ENCODE data around the gene CACUL1. TPM values are rescaled to one million over a fixed set of nuclear protein-coding genes. Genes with fewer than 3 reads are reported as not detected.

The CACUL1 gene
- polyA plus RNA-seq, 1 experiment = 15.3 TPM

DNA sequence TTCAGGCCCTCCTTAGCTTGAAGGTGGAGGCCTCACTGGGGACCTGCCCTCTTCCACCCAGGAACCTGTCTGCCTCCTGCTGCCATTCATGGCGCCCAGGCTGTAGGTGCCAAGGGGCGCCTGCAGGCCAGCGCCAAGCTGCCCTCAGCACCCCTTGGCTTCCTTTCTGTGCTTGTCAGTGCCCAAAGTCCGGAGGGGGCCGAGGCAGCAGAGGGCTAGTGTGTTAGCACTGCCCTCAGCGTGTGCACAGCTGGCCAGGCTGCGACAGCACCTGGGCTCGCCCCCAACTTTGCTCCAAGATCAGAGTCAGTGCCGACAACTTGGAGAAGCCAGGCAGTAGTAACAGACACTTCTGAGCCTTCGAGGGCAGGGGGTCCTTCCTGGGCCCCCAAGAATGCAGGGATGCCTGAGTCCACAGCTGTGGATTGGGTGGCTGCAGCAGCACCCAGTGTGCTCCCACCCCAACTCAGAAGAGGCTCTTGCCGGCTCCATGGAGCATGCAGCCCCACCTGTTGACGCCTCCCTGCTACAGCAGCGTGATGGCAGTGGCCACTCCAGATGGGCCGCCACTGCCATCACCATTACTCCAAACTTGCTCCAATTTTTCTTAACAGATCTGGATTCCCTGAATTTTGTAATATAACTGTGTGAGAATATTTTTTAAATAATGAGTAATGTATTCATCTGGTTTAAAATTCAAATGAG lies 41.7 kb downstream of the CACUL1 start:
- Histone ChIP-seq H3K9me3 (ENCODE audit: control insufficient read depth, insufficient read depth, low read length) (no peaks in the 10 kb centered on the region), H3K4me3 (ENCODE audit: low read depth, low read length) (no peak overlapping the region), H3K27me3 (ENCODE audit: control insufficient read depth, insufficient read depth, low read length) (no peaks in the 10 kb centered on the region), H3K27ac (ENCODE audit: low read depth, low read length) (no peak overlapping the region)
- 0 out of 2 replicates have a peak, but pooled peaks have one; percentile 15 for TF ChIP-seq CTCF (IDR thresholded peaks at IDR 0.05; ENCODE audit: low read depth, low read length)
- ChIA-PET POLR2A (no interaction called here), CTCF (interaction anchor here (1.0 to 2.7 kb wide), 4 partner anchors 7 to 145 kb away, joined by 3 to 12 read pairs (median 9); no protein-coding TSS in a partner anchor)
- no peak for DNase-seq (ENCODE audit: low read depth, low spot score)

- H3K27me3 ChIP-seq (ENCODE audit: control insufficient read depth, insufficient read depth, low read length) = no peaks in the 10 kb centered on the region
- DNase-seq (ENCODE audit: low read depth, low spot score) = no peak
- no peaks in the 10 kb centered on the region for H3K9me3 ChIP-seq (ENCODE audit: control insufficient read depth, insufficient read depth, low read length)
- POLR2A ChIA-PET = no interaction called here
- no peak for TF ChIP-seq CTCF (IDR thresholded peaks at IDR 0.05; ENCODE audit: low read depth, low read length)
- no peak overlapping the region for H3K4me3 ChIP-seq (ENCODE audit: low read depth, low read length)
- no peak overlapping the region for H3K27ac ChIP-seq (ENCODE audit: low read depth, low read length)
- CTCF ChIA-PET = interaction anchor here (0.8 to 2.7 kb wide), 5 partner anchors 8 to 144 kb away, joined by 3 to 12 read pairs (median 7); no protein-coding TSS in a partner anchor
Measured at GRCh38 chr10:118712080-118712479, 42.7 kb downstream of the CACUL1 start.

DNA sequence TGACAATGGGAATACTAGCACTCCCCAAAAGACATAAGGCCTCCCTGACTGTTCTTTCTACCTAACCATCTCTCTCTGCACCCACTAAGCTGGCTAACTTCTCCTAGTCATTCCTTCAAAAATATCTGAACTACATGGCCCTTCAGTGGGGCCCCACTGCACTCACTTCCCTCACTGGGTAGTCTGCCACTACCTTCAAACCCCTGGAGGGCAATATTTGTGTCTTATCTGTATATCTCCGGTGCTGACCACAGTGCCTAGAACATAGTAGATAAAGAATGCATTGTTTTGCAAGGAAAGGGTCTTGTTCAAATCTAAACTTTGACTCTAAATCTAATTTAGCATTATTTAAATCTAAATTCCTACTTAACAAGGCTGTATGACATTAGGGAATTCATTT lies 44.3 kb downstream of the CACUL1 start:
- ChIA-PET CTCF (no interaction called here), POLR2A (no interaction called here)
- Histone ChIP-seq H3K9me3 (ENCODE audit: control insufficient read depth, insufficient read depth, low read length) (no peaks in the 10 kb centered on the region), H3K4me3 (ENCODE audit: low read depth, low read length) (no peak overlapping the region), H3K27ac (ENCODE audit: low read depth, low read length) (no peak overlapping the region), H3K27me3 (ENCODE audit: control insufficient read depth, insufficient read depth, low read length) (no peaks in the 10 kb centered on the region)
- TF ChIP-seq CTCF (IDR thresholded peaks at IDR 0.05; ENCODE audit: low read depth, low read length) = no peak
- DNase-seq (ENCODE audit: low read depth, low spot score) = no peak

- Histone ChIP-seq H3K9me3 (ENCODE audit: control insufficient read depth, insufficient read depth, low read length) (no peaks in the 10 kb centered on the region), H3K4me3 (ENCODE audit: low read depth, low read length) (no peak overlapping the region), H3K27me3 (ENCODE audit: control insufficient read depth, insufficient read depth, low read length) (no peaks in the 10 kb centered on the region), H3K27ac (ENCODE audit: low read depth, low read length) (no peak overlapping the region)
- ChIA-PET POLR2A (interaction anchor here (0.8 kb wide), 1 partner anchor 296 kb away, joined by 7 read pairs; no protein-coding TSS in a partner anchor), CTCF (interaction anchor here (1.2 to 1.7 kb wide), 5 partner anchors 11 to 140 kb away, joined by 3 to 8 read pairs (median 5); no protein-coding TSS in a partner anchor)
- DNase-seq (ENCODE audit: low read depth, low spot score) = no peak
- no peak for TF ChIP-seq CTCF (IDR thresholded peaks at IDR 0.05; ENCODE audit: low read depth, low read length)
Measured at GRCh38 chr10:118708571-118708970, 46.2 kb downstream of the CACUL1 start.

GRCh38 chr10:118704711-118705110 lies 50.1 kb downstream of the CACUL1 start:
- DNase-seq (ENCODE audit: low read depth, low spot score) = no peak
- no peak for TF ChIP-seq CTCF (IDR thresholded peaks at IDR 0.05; ENCODE audit: low read depth, low read length)
- ChIA-PET POLR2A (interaction anchor here (0.8 kb wide), 1 partner anchor 20 kb away, joined by 3 read pairs; no protein-coding TSS in a partner anchor), CTCF (interaction anchor here (1.4 to 1.9 kb wide), 2 partner anchors 8 to 16 kb away, joined by 7 to 9 read pairs; no protein-coding TSS in a partner anchor)
- no peaks in the 10 kb centered on the region for H3K27me3 ChIP-seq (ENCODE audit: control insufficient read depth, insufficient read depth, low read length)
- H3K4me3 ChIP-seq (ENCODE audit: low read depth, low read length) = no peak overlapping the region
- H3K9me3 ChIP-seq (ENCODE audit: control insufficient read depth, insufficient read depth, low read length) = no peaks in the 10 kb centered on the region
- no peak overlapping the region for H3K27ac ChIP-seq (ENCODE audit: low read depth, low read length)

Data from AG04450 (cell line).